Spleen (tissue), 7 donors: ENCODE results near the gene STK33.

Experiments used
- CTCF ChIP-seq, 11 experiments: fragments of 200-600 bp in 7 of 11; fragments of 450-650 bp in 4 of 11; sonication (generic) in 4 of 11; IDR thresholded peaks in 8 of 11; conservative IDR thresholded peaks in 3 of 11; 1 replicate in 7 of 11; 2 replicates in 4 of 11; pipeline versions ENCODE4 v1.4.0 to v1.8.0; 2016 to 2021; ENCODE audit warnings: antibody characterized with exemption in 11 of 11, inconsistent platforms in 4 of 11, mild to moderate bottlenecking in 1 of 11
- POLR2A ChIP-seq, 3 donors: fragments of 450-650 bp; IDR thresholded peaks; one replicate each; pipeline ENCODE4 v1.5.1; 2017; ENCODE audit warnings: antibody characterized with exemption in 3 of 3, mild to moderate bottlenecking in 1 of 3
- POLR2AphosphoS5 ChIP-seq, 3 donors: sonication (generic); formaldehyde crosslinking; IDR thresholded peaks; one replicate each; pipeline ENCODE4 v1.5.1; 2017; ENCODE audit warnings: antibody characterized with exemption in 3 of 3
- donor health status: DM: no; HTN: no; CAD: no; lungs with moderate emphysema.
- donor health status: DM: no; HTN: no; CAD: no.
- donor health status: DM: no; HTN: no; CAD: no.

GRCh38 chr11:8488395-8488794, 105.6 kb downstream of the STK33 start:
- TF ChIP-seq CTCF (IDR thresholded peaks at IDR 0.05 in 8 of 11, conservative IDR thresholded peaks at IDR 0.05 in 3 of 11) (no peak), POLR2A (IDR thresholded peaks at IDR 0.05) (no peak), POLR2AphosphoS5 (IDR thresholded peaks at IDR 0.05) (no peak)
